HG03060 (cell line): ENCODE measurements around the gene ICA1L.
"Not testable (repeated sequence)": the region's sequence is repeated elsewhere in the genome, so short reads cannot be mapped to it uniquely, and the experiment has no call there.

Source experiments
- ATAC-seq: cut with Tn5 transposase; IDR thresholded peaks from one replicate; pipeline ENCODE4 v1.9.1; 2021; ENCODE audit warnings: low read depth, moderate number of reproducible peaks; ENCODE audit not compliant: unreplicated experiment

Gene ICA1L

DNA sequence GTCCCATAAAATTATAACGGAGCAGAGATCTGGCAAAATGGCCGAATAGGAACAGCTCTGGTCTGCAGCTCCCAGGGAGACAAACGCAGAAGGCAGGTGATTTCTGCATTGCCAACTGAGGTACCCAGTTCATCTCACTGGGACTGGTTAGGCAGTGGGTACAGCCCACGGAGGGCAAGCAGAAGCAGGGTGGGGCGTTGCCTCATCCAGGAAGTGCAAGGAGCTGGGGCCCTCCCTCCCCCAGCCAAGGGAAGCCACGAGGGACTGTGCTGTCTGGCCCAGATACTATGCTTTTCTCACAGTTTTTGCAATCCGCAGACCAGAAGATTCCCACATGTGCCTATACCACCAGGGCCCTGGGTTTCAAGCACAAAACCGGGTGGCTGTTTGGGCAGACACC, 22.8 kb downstream of the ICA1L start:
- no peak for ATAC-seq

GRCh38 chr2:202847693-202848524, 23.7 kb downstream of the ICA1L start:
- ATAC-seq = peak; percentile 72

- ATAC-seq = no peak
Measured at GRCh38 chr2:202844656-202845055, 26.9 kb downstream of the ICA1L start.

GRCh38 chr2:202842690-202843089, 28.9 kb downstream of the ICA1L start:
- no peak for ATAC-seq

DNA sequence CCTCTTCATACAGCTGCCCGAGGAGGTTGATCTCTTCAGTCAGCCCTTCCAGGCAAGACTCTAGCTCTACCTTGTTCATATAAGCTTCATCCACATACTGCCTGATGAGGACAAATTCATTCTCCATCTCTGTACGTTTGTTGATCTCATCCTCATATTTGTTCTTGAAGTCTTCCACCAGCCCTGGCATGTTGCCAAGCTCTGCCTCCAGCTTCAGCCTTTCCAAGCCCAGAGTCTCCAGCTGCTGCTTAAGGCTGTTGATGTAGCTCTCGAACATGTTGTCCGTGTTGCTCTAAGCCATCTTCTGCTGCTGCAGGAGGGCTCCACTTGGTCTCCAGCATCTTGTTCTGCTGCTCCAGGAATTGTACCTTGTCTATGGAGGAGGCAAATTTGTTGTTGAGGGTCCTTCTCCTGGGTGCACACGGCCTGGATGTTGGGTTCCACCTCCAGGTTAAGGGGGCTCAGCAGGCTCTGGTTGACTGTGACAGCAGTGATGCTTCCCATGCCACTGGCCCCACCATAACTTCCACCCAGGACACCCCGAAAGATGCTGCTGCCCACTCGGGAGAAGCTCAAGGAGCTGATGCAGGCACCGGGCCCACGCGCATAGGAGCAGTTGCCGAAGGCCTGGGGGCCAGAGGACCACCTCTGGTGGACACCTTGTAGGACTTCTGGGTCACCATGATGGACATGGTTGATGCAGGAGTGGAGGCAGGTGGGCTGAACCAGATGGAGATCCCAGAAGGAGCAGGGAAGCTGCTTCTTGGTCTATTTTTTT, 30.3 kb downstream of the ICA1L start:
- ATAC-seq = no peak

DNA sequence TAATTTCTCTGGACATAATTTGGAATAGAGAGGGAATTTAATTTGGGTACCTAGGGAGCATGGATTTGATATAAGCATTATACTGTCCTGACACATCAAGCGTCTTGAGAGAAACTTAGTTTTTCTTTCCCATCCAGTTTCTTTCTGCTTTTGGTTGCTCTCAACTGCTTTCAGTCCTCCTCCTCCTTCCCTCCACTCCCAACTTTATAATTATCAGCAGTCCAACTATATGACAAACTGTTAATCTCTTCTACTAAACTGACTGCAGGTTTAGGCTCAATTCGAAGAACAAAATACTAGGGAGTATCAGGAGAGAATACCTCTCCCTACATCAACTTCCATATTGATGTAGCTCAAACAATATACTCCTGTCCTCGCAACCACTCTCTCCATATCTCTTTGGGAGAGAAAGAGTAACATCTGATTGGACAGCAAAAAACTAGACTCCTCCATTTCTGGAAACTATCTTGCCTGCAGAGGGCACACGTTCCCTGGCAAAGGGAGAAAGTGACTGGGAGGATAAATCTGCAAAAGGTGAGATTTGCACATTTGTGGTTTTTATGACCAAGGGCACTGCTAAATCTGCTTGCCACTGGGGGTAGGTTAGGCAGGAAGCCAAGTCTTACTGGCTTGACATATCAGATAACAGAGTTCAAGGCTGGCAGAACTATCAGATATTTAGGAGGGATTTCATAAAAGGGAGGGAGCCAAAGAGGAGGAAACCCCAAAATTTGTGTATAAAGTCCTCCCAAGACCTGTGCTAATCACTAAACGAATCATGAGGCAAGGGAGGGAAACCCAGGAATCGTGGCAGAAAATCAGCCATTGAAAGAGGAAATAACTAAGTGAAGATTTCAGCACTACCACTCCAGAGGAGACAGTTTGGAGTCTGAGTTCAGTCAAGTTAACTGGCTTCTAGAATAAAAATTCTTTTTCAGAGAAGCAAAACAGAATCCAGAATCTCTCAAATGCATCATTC, 40.0 kb downstream of the ICA1L start:
- no peak for ATAC-seq

GRCh38 chr2:202824901-202825300, 46.7 kb downstream of the ICA1L start:
- ATAC-seq = no peak

DNA sequence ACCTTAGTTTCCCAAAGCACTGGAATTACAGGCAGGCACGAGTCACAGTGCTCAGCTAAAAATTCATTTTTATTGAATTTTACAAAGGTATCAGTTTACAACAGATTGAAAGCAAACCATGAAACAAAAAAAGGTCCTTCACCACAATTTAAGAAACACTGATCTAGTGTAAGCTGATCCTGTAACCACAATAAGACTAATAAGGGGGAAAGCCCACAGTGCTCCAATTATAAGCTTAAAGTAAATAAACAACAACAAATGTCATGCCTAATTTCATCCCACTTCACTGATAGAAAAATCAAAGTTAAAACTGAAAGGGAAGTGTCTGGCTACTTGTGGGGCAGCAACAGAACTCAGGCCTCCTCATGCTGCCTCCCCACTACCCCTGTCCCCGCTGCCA, 49.2 kb downstream of the ICA1L start:
- ATAC-seq = no peak

DNA sequence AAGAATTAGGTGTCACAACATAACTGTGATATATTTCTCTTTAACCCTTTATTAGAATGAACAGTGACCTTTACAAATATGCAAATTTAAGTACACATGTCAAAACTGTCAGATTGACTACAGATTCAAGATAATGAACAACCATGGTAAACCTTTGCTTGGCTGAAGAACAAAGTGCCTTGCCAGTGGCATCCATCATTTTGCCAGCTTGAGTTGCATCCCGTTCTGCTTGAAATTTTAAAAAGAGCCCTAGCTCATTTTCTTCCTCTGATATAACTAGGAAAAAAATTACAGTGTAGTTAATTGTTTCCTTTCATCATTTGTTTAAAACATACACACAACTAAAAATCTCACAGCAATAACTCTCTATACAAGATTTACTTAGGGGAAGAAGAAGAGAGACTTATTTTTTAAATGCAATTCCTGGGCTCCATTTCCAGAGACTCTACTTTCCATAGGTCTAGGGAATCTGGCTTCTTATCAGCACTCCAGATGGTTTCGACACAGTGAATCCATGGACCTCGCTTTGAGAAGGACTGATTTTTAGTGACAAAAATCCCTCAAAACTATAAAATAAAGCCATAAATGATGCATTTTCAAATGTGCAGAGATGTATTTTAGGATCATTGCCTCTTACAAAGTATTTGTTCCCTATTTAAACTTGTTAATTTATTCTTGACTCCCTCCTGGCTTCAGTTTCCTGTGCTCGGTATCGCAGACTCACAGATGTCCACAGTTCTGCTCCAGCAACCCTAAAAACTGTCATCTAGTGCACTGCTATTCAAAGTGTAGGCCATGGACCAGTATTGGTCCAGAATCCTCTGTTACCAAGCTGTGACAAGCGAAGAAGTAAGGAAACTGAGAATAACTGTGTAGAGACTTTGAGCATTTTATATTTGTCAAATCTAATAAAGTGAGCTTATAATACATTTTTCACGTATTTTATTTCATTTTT, 50.1 kb downstream of the ICA1L start:
- no peak for ATAC-seq

DNA sequence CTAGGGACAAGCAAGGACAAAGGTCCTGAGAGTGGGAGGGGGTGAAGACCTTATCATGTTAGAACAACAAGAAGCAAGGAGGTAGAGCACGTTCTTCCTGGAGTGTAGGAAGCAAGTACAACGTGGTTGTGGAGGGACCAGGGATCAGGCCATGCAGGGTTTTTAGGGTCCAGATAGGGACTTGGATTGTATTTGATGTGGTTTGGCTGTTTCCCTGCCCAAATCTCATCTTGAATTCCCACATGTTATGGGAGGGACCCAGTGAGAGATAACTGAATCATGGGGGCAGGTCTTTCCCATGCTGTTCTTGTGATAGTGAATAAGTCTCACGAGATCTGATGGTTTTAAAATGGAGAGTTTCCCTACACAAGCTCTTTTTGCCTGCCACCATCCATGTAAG, 53.2 kb downstream of the ICA1L start:
- no peak for ATAC-seq

GRCh38 chr2:202817771-202818170, 53.8 kb downstream of the ICA1L start:
- ATAC-seq = no peak

DNA sequence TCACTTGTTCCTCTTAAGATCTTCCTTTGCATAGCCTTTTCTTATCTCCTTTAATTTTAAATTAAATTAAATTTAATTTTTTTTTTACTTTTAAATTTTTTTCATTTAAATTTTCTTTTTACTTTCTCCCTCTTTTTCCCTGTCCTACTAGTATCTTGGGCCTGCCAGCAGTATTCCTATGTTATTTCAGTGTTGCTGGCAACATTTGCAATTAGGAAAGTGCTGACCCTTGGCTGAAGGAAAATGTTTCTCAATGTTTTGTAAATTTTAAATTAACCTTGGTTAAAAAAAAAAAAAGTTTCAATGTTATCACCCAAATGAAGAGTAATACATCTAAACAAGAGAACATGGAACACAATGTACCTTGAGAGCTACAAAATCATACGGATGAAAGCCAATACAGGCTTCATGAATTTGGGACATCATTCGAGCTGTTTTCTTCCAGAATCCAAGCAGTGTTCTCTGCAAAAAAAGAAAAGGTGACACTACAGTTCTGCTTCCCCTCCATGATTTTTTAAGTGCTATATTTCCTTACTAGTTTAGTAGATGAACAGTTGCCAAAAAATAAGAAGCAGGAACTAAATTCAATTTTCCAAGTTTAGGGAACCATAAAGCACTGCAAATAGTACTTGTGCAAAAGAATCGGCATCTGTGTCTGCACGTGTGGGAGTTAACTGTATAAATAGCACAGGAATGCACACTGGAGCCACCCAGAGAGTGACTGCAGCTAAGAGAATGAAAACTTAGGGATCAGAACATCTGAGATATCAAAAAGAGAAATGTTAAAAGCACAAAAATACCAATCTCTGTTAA, 55.8 kb downstream of the ICA1L start:
- ATAC-seq = no peak

DNA sequence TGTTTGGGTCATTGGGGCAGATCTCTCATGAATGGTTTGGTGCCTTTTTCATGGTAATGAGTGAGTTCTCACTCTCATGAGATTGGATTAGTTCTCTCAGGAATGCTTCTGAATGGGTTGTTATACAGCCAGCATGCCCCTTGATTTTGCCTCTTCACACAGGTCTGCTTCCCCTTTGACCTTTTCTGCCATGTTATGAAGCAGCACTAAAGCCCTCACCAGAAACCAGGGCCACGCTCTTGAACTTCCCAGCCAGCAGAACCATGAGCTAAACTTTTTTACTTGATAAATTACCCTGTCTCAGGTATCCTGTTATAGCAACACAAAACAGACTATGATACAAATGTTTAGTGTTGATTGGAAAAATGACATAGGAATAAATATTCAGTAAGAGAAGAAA, 57.3 kb downstream of the ICA1L start:
- no peak for ATAC-seq

DNA sequence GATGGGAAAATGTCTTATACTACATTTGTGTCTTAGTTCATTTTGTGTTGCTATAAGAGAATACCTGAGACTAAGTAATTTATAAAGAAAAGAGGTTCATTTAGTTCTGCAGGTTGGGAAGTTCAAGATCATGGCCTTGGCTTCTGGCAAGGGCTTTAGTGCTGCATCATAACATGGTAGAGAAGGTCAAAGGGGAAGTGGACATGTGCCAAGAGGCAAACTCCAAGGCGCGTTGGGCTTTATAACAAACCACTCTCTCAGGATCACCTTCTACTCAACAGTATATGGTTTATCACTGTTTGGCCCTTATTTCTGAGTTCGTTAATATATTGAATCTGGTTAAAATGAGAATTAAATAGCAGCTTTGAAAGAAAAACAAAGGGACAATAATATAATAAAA, 58.2 kb downstream of the ICA1L start:
- ATAC-seq = no peak

DNA sequence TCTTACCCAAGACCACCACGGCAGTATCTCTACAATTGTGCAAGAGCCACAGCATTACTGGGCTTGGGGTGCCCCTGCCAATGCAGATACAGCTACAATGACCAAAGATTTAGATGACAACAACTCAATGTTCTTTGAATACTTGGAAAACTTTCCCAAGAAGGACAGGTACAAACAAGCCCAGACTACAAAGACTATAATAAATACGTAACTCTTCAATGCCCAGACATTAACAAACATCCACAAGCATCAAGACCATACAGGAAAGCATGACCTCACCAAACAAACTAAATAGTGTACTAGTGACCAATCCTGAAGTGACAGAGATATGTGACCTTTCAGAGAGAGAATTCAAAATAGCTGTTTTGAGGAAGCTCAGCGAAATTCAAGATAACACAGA, 62.8 kb downstream of the ICA1L start:
- ATAC-seq = no peak

DNA sequence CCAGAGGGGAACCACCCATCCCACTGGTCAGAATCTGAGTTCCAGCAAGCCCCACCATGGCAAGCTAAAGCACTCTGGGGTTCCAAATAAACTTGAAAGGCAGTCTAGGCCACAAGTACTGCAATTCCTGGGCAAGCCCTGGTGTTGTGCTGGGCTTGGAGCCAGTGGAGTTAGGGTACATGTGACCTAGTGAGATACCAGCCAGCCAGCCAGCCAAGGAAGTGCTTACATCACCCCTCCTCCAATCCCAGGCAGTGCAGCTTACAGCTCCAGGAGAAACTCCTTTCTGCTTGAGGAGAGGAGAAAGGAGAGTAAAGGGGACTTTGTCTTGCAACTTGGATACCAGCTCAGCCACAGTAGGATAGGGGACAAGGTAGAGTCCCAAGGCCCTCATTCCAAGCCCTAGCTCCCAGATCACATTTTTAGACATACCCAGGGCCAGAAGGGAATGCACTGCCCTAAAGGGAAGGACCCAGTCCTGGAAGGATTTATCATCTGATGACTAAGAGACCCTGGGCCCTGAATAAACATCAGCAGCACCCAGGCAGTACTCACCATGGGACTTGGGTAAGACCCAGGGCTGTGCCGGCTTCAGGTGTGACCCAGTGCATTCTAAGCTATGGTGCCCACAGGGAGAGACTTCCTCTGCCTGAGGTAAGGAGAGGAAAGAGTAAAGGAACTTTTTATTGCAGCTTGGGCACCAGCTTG, 64.0 kb downstream of the ICA1L start:
- ATAC-seq = not testable (repeated sequence)

DNA sequence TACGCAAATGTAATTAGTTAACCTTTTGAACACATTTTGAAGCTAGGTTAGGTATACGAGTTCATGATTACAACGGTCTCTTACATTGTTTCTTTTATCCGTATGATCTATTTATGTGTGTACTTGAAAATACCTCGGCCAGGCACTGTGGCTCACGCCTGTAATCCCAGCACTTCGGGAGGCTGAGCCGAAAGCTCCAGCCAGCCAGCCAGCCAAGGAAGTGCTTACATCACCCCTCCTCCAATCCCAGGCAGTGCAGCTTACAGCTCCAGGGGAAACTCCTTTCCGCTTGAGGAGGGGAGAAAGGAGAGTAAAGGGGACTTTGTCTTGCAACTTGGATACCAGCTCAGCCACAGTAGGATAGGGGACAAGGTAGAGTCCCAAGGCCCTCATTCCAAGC, 65.7 kb downstream of the ICA1L start:
- ATAC-seq = not testable (repeated sequence)

DNA sequence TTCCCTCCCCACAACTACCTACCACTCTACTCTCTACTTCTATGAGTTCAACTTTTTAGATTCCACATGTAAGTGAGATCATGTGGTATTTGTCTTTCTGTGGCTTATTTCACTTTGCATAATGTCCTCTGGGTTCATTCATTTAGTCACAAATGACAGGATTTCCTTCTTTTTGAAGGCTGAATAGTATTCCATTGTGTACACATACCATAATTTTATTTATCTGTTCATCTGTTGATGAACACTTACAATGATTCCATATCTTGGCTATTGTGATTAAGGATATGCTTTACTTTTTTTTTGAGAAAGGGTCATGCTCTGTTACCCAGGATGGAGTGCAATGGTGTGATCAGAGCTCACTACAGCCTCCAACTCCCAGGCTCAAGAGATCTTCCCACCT, 73.6 kb downstream of the ICA1L start:
- no peak for ATAC-seq
